ENCODE measurements around the gene SPTA1. TPM values are rescaled to one million over a fixed set of nuclear protein-coding genes. Genes with fewer than 3 reads are reported as not detected.

The SPTA1 gene
- total RNA-seq, 1 donor from 2014 or later: not detected

GRCh38 chr1:158563853-158564252 lies 122.7 kb downstream of the SPTA1 start:
- TF ChIP-seq CTCF (conservative IDR thresholded peaks at IDR 0.05): no peak

More at GRCh38 chr1:158563853-158564252, 122.7 kb downstream of the SPTA1 start:
- peaks cover 3% of the 10 kb centered on the region for H3K9me3 Mint-ChIP-seq
- no peak overlapping the region for H3K27ac Mint-ChIP-seq (ENCODE audit: unreplicated experiment)
- no peaks in the 10 kb centered on the region for H3K4me1 Mint-ChIP-seq
- H3K36me3 Mint-ChIP-seq (ENCODE audit: low read depth): no peaks in the 10 kb centered on the region
- no peak for DNase-seq (ENCODE audit: low read depth, low spot score)
- no peak overlapping the region for H3K4me3 Mint-ChIP-seq
- peaks cover 28% of the 10 kb centered on the region for H3K27me3 Mint-ChIP-seq (ENCODE audit: low read depth)

Other genes with a start within 250 kb of the SPTA1 start
- gene OR10K1, start 224.9 kb downstream of the SPTA1 start, total RNA-seq: not detected in 2 replicates
- gene OR10R2, start 214.5 kb downstream of the SPTA1 start, total RNA-seq: not detected in 2 replicates
- not detected in 2 replicates for gene OR6Y1, start 132.3 kb downstream of the SPTA1 start, total RNA-seq
- not detected in 2 replicates for gene OR6P1, start 116.1 kb downstream of the SPTA1 start, total RNA-seq
- not detected in 2 replicates for gene OR10X1, start 106.8 kb downstream of the SPTA1 start, total RNA-seq
- not detected in 2 replicates for gene OR10Z1, start 81.4 kb downstream of the SPTA1 start, total RNA-seq
- not detected in 2 replicates for gene OR6K2, start 13.9 kb upstream of the SPTA1 start, total RNA-seq
- not detected in 2 replicates for gene OR6K3, start 34.0 kb upstream of the SPTA1 start, total RNA-seq
- not detected in 2 replicates for gene OR6K6, start 68.0 kb upstream of the SPTA1 start, total RNA-seq
- gene OR6N1, start 85.5 kb upstream of the SPTA1 start, total RNA-seq: not detected in 2 replicates
- gene OR6N2, start 94.5 kb upstream of the SPTA1 start, total RNA-seq: not detected in 2 replicates
- gene MNDA, start 144.6 kb upstream of the SPTA1 start, total RNA-seq: not detected in 2 replicates
- not detected in 2 replicates for gene PYHIN1, start 244.8 kb upstream of the SPTA1 start, total RNA-seq